ENCODE measurements around the gene SUGP1.

The SUGP1 gene

DNA sequence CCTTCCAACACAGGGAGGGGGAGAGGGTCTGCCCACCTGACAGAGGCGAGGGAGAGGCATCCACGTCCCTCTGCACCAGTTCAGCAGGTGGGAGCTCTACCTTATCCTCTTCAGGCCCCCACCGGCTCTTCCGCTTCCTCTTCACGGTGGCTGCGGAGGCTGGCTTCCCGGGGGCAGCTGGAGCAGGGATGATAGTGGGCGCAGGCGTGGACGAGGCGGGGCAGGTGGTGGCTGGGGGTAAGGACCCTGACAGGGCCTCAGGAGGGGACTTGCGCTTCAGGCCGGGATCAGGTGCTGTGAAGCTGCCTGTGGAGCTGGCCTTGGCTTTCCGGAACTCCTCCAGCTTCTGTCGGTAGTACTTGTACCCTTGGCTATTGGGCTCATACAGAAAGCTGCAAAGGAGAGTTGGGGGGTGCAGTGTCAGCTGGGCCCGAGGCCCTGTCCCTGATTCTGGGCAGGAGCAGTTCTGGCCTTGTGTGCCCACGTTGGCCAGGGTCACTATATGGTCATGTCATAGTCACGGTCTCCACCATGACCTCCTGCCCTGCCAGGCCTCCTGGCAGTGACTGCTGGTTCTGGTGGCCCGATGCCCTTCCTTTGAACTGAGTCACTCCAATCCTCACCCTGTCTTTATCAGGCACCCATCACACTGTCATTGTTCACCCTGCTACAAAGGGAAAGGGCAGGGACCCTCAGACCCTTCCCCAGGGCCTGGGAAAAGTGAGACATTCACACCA is 23.2 kb downstream of the SUGP1 start:
- no peak for DNase-seq

DNA sequence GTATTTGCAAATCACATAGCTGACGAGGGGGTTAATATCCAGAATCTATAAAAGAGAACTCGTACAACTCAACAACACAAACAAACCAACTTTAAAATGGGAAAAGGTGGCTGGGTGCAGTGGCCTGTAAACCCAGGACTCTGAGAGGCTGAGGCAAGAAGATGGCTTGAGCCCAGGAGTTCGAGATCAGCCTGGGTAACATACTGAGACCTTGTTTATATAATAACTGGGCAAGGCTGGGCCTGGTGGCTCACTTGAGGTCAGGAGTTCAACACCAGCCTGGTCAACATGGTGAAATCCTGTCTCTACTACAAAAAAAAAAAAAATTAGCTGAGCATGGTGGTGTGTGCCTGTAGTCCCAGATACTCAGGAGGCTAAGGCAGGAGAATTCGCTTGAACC is 25.4 kb downstream of the SUGP1 start:
- no peak for DNase-seq

DNA sequence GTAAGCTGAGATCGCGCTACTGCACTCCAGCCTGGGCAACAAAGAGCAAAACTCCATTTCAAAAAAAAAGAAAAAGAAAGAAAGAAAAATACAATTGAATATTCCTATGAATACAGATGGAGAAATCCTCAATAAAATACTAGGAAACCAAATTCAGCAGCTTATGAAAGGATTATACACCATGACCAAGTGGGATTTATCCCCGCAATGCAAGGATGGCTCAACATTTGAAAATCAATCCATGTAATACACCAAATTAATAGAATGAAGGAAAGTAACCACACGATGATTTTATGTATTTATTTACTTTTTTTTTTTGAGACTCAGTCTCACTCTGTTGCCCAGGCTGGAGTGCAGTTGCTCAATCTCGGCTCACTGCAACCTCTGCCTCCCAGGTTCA is 27.7 kb downstream of the SUGP1 start:
- DNase-seq: no peak

DNA sequence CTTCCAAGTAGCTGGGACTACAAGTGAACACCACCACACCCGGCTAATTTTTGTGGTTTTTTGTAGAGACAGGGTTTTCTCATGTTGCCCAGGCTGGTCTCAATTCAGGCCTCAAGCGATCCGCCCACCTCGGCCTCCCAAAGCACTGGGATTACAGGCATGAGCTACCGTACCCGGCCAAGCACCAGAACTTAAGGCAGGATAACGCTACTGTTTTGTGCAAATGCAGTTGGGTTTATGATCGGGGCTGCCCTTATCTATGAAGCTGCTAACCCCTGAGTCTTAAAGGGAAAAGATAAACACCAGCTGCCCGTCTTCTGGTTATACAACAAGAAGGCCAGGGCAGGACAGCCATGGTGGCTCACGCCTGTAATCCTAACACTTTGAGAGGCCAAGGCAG is 34.6 kb downstream of the SUGP1 start:
- DNase-seq: peak; percentile 86

- no peak for DNase-seq
Observed at GRCh38 chr19:19280561-19280960, 39.7 kb downstream of the SUGP1 start.

- no peak for DNase-seq
Observed at GRCh38 chr19:19279853-19280252, 40.5 kb downstream of the SUGP1 start.

- DNase-seq: no peak
Observed at GRCh38 chr19:19279062-19279612, 41.2 kb downstream of the SUGP1 start.

DNA sequence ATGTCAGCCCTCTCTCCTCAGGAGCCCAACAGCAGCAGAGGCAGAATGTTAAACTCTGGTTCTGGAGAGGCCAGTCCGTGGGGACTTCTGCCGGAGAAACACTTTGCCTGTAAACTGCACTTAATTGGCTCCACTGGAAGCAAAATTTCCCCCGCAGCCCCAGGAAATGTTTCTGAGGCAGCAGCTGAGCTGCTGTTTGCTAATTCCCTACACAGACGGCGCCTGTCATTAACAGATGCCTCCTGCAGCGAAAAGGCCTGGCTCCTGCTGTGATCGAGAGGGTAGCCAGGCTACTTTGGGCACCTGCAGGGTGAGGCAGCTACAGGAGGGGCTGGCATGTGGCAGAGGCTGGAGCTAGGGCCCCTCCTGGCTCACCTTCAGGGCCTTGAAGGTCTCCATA is 42.0 kb downstream of the SUGP1 start:
- no peak for DNase-seq

DNA sequence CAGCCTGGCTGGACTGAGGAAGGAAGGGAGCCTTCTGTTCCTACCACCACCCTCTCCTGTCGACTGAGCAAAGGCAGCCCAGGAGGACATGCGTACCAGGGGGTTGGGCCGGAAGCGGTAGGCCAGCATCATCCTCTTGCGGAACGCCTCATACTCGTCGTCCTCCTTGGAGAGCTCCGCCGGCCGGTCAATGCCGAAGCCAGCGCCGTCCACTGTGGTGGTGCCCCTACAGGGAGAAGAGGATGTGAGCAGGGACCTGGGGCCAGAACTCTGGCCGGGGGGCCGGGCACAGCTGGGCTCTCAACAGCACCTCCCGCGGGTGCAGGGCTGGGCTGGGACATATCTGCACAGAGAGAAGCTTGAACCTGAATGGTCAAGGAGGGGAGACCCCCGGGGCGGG is 43.5 kb downstream of the SUGP1 start:
- no peak for DNase-seq

GRCh38 chr19:19276386-19276785 is 43.9 kb downstream of the SUGP1 start:
- no peak for DNase-seq

DNA sequence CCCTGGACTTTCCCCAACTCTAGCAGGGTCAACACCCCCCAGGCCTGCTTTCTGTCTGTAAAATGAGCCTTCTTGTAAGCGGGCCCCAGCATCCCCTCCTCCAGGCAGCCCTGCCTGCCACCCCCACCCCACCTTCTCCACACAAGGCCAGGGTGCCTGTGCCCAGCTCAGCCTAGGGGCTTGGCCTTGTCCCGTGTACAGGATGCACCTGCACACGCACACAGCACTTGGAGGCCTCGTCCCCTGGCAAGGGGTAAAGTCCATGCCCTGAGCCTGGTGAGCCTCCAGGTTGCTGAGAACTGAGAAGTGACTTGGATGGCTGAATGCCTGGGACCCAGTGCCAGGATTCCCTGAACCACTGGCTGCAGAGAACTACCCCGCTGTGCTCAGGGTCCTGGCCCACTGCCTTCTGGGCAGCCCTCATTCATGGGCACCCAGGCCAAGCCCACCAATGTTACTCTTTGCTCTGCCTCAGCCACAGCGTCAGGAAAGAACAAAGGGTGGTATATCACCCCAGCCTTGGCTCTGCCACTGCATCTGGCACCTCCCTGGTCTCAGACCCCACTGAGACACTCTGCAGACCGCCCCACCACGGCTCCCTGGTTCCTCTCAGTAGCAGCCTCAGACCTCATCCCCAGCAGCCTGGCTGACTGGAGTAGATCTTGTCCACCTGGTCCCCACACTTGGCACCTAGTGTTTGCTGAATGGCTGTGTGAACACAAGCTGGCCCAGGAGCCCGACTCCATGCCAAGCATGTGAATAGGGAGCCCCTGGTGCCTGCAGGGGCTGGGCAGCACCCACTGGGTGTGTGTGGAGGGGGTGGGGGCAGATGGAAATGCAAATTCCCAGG is 45.4 kb downstream of the SUGP1 start:
- DNase-seq: no peak

DNA sequence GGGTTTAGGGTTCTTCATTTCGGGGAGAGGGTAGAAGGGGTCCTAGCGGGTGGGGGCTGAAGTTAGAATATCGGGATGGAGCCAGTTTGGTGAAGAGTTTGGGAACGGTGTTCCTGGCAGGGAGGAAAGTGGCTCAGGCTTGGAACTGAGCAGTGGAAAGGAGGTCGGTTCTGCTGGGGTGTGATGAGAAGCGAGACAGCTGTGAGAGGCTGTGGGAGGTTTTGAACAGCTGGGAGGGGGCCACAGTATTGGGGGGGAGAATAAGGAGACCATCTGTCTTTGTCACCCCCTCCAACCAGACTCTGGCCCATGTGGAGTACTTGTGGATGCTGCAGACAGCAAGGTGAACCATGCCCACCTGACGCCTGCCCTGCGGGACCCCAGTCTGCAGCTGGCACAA is 46.2 kb downstream of the SUGP1 start:
- no peak for DNase-seq

DNA sequence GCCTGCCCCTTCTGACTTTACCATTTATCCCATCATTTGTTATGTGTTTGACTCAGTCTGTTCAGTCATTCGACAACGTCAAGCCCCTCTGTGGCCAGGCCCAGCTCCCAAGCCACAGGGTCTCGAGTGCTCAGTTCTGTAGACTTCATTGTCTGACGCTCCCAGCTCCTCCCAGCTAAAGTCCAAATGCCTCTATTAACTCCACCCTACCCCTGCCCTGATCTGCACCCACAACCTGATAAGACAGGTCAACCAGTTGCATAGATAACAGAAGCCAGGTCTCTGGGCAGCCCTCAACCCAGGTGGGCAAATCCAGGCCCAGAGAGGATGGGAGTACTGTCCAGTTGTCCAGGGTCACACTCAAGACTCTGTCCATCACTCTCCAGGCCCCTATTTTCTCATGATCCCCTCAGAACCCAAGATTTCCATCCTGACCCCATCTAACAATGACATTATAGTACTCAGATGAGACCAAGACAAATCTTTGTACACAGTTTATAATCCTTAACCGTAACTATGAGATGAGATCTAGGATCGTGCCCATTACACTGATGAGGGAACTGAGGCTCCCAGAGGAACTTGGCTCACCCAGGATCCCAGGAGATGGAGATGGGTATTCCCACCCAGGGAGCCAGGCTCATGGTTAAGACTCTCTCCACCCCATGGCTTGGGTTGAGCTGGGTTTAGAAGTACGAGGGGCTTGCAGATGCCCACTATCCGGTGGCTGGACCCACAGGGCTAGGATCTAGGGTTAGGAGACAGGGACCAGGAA is 48.3 kb downstream of the SUGP1 start:
- no peak for DNase-seq

DNA sequence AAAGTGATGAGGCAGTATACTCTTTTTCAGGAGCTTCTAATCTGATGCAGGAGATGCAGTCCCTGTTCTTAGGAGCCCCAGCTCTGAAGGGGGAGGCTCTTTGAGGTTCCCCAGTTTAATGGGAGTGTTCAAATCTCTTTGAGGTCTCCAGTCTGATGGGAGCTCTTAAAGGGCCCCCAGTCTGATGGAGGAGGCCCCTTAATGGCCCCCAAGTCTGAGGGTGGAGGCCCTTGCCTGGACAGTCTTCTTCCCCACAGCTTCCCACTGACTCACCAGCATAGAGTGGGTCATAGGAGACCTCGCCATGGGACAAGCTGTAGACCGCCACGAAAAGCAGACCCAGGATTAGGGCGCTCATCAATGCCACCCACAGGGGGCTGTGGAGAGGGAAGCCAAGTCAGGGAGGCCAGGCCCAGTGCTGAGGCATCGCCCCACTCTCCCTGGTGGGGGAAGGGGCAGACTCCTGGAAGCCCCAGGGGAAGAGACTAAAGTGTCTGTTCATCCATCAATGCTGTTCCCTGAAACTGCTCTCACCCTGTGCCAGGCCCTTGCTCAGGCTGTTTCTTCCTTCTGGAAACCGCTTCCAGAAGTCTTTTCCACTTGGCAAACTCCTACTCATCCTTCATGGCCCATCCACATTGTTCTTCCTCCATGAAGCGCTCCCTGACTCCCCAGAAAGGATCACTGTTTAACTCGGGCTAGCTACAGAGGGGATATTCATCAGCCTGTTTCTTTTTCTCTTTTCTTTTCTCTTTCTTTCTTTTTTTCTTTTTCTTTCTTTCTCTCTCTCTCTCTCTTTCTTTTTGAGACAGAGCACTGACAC is 49.3 kb downstream of the SUGP1 start:
- DNase-seq: no peak

DNA sequence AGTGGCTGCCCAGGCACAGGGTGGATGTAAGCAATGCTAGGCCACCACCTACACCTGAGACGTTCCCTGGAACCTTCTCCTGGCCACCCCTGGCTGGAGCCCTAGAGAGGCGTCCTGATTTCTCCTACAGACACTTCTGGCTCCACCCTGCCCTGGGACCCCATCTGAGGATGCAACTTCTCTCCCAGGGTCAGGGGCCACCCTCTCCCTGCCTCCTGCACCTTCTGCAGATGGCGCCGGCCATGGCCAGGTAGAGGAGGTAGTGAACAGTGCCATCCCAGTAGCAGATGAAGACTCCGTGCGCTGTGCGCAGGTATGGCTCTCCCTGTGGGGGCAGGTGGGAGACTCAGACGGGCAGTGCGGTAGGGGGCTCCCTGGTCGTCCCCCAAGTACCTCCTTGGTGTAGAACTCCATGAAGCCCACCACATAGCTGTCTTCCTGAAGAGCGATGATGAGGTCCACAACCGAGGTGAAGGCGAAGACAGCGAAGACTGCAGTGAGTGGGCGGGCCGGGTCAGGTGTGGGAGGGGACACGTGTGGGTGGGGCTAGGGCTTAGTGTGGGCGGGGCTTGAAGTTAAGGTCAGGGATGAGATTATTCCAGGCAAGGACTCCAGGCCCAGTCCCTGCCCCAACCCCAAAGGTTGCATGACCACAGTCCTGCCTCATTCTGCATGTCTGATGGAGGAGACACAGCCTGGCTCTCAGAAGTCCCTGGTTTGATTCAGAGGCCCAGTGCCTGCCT is 50.2 kb downstream of the SUGP1 start:
- DNase-seq: no peak

- DNase-seq: no peak
Observed at GRCh38 chr19:19268453-19269385, 51.6 kb downstream of the SUGP1 start.

DNA sequence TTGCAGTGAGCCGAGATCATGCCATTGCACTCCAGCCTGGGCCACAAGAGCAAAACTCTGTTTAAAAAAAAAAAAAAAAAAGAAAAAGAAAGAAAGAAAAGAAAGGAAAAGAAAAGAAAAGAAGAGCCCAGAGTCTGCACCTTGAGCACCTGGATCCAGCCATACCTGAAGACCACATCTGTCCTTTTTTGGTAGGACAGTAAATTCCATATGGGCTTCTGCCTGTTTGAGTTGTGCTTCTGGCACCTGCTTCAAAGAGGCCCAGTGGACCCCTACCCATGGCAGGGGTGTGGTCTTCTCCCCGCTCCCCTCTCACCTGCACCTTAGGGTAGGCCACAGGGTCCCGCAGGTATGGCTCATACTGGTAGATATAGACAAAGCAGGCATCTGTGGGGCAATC is 53.0 kb downstream of the SUGP1 start:
- no peak for DNase-seq

- DNase-seq: no peak
Observed at GRCh38 chr19:19263886-19264487, 56.3 kb downstream of the SUGP1 start.

DNA sequence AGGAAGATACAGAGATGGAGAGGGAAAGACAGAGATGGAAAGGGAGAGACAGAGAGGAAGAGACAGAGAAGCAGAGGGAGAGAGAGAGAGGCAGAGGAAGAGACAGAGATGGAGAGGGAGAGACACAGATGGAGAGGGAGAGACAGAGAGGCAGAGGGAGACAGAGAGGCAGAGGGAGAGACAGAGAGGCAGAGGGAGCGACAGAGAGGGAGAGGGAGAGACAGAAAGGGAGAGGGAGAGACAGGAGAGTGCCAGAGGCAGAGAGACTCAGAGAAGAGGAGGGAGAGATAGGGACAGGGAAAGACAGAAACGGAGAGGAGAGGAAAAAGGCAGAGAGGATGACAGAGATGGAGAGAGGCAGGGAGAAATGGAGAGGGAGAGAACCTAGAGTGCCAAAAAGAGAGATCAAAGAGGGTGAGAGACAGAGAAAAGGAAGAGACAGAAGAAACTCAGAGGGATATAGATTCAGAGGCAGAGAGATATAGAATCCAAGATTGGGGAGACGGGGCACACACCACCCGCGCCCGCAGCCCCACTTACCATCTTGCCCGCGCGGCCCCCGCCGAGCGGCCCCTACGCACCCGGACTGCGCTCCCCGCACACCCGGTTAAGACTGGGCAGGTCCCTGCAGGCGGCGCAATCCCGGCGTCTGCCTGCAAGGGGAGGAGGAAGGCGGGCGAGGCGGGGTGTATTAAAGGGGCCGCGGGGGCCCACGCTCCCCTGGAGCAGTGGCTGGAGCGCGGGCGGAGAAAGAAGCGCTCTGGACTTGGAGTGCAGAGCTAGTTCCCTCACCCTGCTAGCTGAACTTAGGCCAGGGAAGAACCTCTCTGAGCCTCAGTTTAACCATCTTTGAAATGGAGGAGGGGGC is 57.9 kb downstream of the SUGP1 start:
- no peak for DNase-seq
